Upper lobe of left lung (tissue), 4 donors: ENCODE data around the gene ST6GALNAC3.

Experiments used
- CTCF ChIP-seq, 6 experiments: fragments of 450-650 bp in 4 of 6; fragments of 200-600 bp in 2 of 6; sonication (generic) in 2 of 6; IDR thresholded peaks; one replicate each; pipeline ENCODE4 v1.5.1; 2016 to 2019; ENCODE audit warnings: antibody characterized with exemption in 6 of 6
- EP300 ChIP-seq, 4 donors: sonication (generic); formaldehyde crosslinking; IDR thresholded peaks; one replicate each; pipeline ENCODE4 v1.5.1; 2017; ENCODE audit warnings: antibody characterized with exemption in 4 of 4, control low read depth in 2 of 4
- POLR2A ChIP-seq, 4 donors: fragments of 450-650 bp; IDR thresholded peaks; one replicate each; pipeline ENCODE4 v1.5.1; 2016 to 2017; ENCODE audit warnings: antibody characterized with exemption in 4 of 4, mild to moderate bottlenecking in 2 of 4
- POLR2AphosphoS5 ChIP-seq, 2 donors: sonication (generic); formaldehyde crosslinking; IDR thresholded peaks; one replicate each; pipeline ENCODE4 v1.5.1; 2017; ENCODE audit warnings: antibody characterized with exemption in 2 of 2

DNA sequence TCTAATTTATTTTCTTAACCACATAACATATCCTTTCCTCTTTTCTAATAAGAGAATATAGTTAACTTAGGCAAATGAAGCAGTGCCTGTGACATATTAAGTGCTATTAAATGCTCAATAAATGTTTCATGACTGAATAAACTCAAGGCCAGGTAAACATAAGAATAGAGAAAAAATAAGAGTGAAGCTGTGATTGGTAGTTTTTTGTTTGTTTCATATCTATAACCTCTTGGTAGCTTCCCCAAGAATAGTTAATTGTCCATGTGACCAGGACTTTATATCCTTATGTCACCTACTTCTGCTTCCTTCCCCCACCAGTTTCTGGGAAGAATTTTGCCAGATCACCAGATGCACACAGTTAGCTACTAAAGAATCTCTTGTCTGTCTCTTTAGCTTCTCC is 497.7 kb downstream of the ST6GALNAC3 start:
- no peak for TF ChIP-seq CTCF (IDR thresholded peaks at IDR 0.05)
- no peak for TF ChIP-seq POLR2AphosphoS5 (IDR thresholded peaks at IDR 0.05)
- TF ChIP-seq EP300 (IDR thresholded peaks at IDR 0.05) = no peak
- no peak for TF ChIP-seq POLR2A (IDR thresholded peaks at IDR 0.05)
